Liver (tissue), 9 donors: ENCODE results near the gene CELF1. TPM values are rescaled to one million over a fixed set of nuclear protein-coding genes. Genes with fewer than 3 reads are reported as not detected.
A peak's percentile ranks its signal among the peaks of the same experiment; 100 is the strongest.

Source experiments
- DNase-seq: peaks from one replicate; pipeline ENCODE4 v3.0.0-alpha.2; 2017; ENCODE audit warnings: low spot score
- H3K27ac ChIP-seq, 2 donors: one replicate each; pipeline ENCODE4 v1.7.0; 2013; ENCODE audit warnings: inconsistent platforms in 2 of 2, low read length in 2 of 2, control low read depth in 1 of 2, low read depth in 1 of 2, mild to moderate bottlenecking in 1 of 2
- H3K27me3 ChIP-seq, 4 donors: one replicate each; pipeline versions ENCODE4 v1.6.1 to v1.7.0; 2013; ENCODE audit warnings: low read length in 3 of 4, inconsistent platforms in 1 of 4, mild to moderate bottlenecking in 1 of 4, moderate library complexity in 1 of 4; ENCODE audit not compliant: control insufficient read depth in 4 of 4, insufficient read depth in 4 of 4
- H3K36me3 ChIP-seq, 4 donors: one replicate each; pipeline versions ENCODE4 v1.6.1 to v1.7.0; 2013; ENCODE audit warnings: low read length in 3 of 4, mild to moderate bottlenecking in 3 of 4, low read depth in 1 of 4, moderate library complexity in 1 of 4; ENCODE audit not compliant: control insufficient read depth in 4 of 4, insufficient read depth in 3 of 4
- H3K4me1 ChIP-seq, 4 donors: one replicate each; pipeline versions ENCODE4 v1.6.1 to v1.7.0; 2013; ENCODE audit warnings: low read length in 3 of 4, mild to moderate bottlenecking in 3 of 4, moderate library complexity in 1 of 4; ENCODE audit not compliant: control insufficient read depth in 4 of 4, insufficient read depth in 4 of 4
- H3K4me3 ChIP-seq, 3 donors: one replicate each; pipeline versions ENCODE4 v1.6.1 to v1.7.0; 2013; ENCODE audit warnings: low read length in 3 of 3, control low read depth in 1 of 3, low read depth in 1 of 3, mild to moderate bottlenecking in 1 of 3
- H3K9ac ChIP-seq, 2 donors: one replicate each; pipeline ENCODE4 v1.7.0; 2013; ENCODE audit warnings: low read length in 2 of 2, mild to moderate bottlenecking in 2 of 2, moderate library complexity in 2 of 2, control low read depth in 1 of 2, low read depth in 1 of 2
- H3K9me3 ChIP-seq, 4 donors: one replicate each; pipeline versions ENCODE4 v1.6.1 to v1.7.0; 2013; ENCODE audit warnings: low read length in 3 of 4; ENCODE audit not compliant: control insufficient read depth in 4 of 4
- ATF3 ChIP-seq: IDR thresholded peaks from 2 replicates; pipeline ENCODE4 v1.6.1; 2016; ENCODE audit warnings: antibody characterized with exemption
- CTCF ChIP-seq: fragments of 150-350 bp; IDR thresholded peaks from 2 replicates; pipeline ENCODE4 v1.5.1; 2017; ENCODE audit warnings: improper control_type of control experiment, low read depth, low read length; ENCODE audit not compliant: missing input control
- EGR1 ChIP-seq, 2 donors: IDR thresholded peaks; 2 replicates each; pipeline ENCODE4 v1.6.1; 2016 to 2018; ENCODE audit warnings: antibody characterized with exemption in 2 of 2, low read depth in 2 of 2
- FOXA1 ChIP-seq: IDR thresholded peaks from 2 replicates; pipeline ENCODE4 v1.6.1; 2016; ENCODE audit warnings: antibody characterized with exemption
- FOXA2 ChIP-seq: IDR thresholded peaks from 2 replicates; pipeline ENCODE4 v1.6.1; 2016; ENCODE audit warnings: antibody characterized with exemption
- GABPA ChIP-seq, 2 donors: IDR thresholded peaks in 1 of 2; conservative IDR thresholded peaks in 1 of 2; 2 replicates each; pipeline ENCODE4 v1.6.1; 2016; ENCODE audit warnings: antibody characterized with exemption in 2 of 2, mild to moderate bottlenecking in 1 of 2, moderate library complexity in 1 of 2
- HNF4A ChIP-seq, 2 donors: conservative IDR thresholded peaks; 2 replicates each; pipeline ENCODE4 v1.6.1; 2016; ENCODE audit warnings: antibody characterized with exemption in 2 of 2, mild to moderate bottlenecking in 2 of 2
- HNF4G ChIP-seq: IDR thresholded peaks from 2 replicates; pipeline ENCODE4 v1.6.1; 2016; ENCODE audit warnings: antibody characterized with exemption
- JUND ChIP-seq, 2 donors: IDR thresholded peaks; 2 replicates each; pipeline ENCODE4 v1.6.1; 2016; ENCODE audit warnings: antibody characterized with exemption in 2 of 2
- NR2F2 ChIP-seq: IDR thresholded peaks from 2 replicates; pipeline ENCODE4 v1.6.1; 2016; ENCODE audit warnings: antibody characterized with exemption
- RAD21 ChIP-seq, 2 donors: IDR thresholded peaks; 2 replicates each; pipeline ENCODE4 v1.6.1; 2016; ENCODE audit warnings: antibody characterized with exemption in 2 of 2, mild to moderate bottlenecking in 2 of 2
- REST ChIP-seq: IDR thresholded peaks from 2 replicates; pipeline ENCODE4 v1.6.1; 2016; ENCODE audit warnings: antibody characterized with exemption, mild to moderate bottlenecking
- RXRA ChIP-seq, 2 donors: IDR thresholded peaks; 2 replicates each; pipeline ENCODE4 v1.6.1; 2017 to 2018; ENCODE audit warnings: antibody characterized with exemption in 2 of 2, mild to moderate bottlenecking in 1 of 2
- SP1 ChIP-seq: IDR thresholded peaks from 2 replicates; pipeline ENCODE4 v1.6.1; 2018; ENCODE audit warnings: antibody characterized with exemption, mild to moderate bottlenecking
- TAF1 ChIP-seq: conservative IDR thresholded peaks from 2 replicates; pipeline ENCODE4 v1.6.1; 2016; ENCODE audit warnings: antibody characterized with exemption, mild to moderate bottlenecking
- YY1 ChIP-seq: IDR thresholded peaks from 2 replicates; pipeline ENCODE4 v1.6.1; 2016; ENCODE audit warnings: antibody characterized with exemption, mild to moderate bottlenecking
- WGBS: extraction: QIAGEN DNeasy Blood & Tissue Kit; methylation state at CpG from one replicate; pipeline ENCODE4 v1.1.7; 2013; 5-methylcytosine and 5-hydroxymethylcytosine counted together
- polyA plus RNA-seq, 2 donors: library from polyadenylated mRNA; stranded (reverse) in 1 of 2; unstranded in 1 of 2; fragments of 200-250 nt in 1 of 2; fragments of >200 nt in 1 of 2; fragmentation: Nextera tagmentation in 1 of 2; extraction: Ambion mirVana in 1 of 2; gene quantifications; one replicate each; pipeline versions ENCODE4 v1.2.1 to v1.2.3, GENCODE V29; 2013 to 2015
- total RNA-seq, 2 donors: library from RNA; depleted of rRNA; stranded (reverse); fragments of >200 nt; gene quantifications; one replicate each; pipeline ENCODE4 v1.2.3, GENCODE V29; 2014
- TF ChIP-seq, protein P1 (sequence below): IDR thresholded peaks from 2 replicates; pipeline ENCODE4 v1.6.1; 2016; ENCODE audit warnings: antibody characterized with exemption
- TF ChIP-seq, protein P2 (sequence below): IDR thresholded peaks from 2 replicates; pipeline ENCODE4 v1.6.1; 2016; ENCODE audit warnings: antibody characterized with exemption
- donor health status: healthy.
- donor health status: healthy.
- donor health status: healthy.
- donor health status: healthy.
- donor health status: healthy.

The CELF1 gene
- total and polyA plus RNA-seq, 4 donors, result 23.5 to 139 (median 60.3) TPM

DNA sequence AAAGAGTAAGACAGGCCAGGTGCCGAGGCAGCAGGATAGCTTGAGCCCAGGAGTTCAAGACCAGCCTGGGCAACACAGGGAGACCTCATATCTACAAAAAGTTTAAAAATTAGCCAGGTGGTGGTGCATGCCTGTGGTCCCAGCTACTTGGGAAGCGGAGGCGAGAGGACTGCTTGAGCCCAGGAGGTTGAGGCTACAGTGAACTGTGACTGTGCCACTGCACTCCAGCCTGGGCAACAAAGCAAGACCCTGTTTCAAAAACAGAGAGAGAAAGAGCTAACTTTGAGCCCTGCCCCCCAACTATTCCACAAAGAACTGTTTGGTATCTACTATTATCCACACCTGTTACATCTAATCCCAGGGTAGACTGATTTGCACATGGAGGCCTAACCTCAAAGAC is 54.8 kb downstream of the CELF1 start:
- peak overlapping the region; percentile 69 to 77 for H3K27ac ChIP-seq
- no peaks in the 10 kb centered on the region for H3K9me3 ChIP-seq
- TF ChIP-seq REST (no peak), HNF4G (no peak), SP1 (no peak), FOXA2 (no peak), CTCF (no peak), NR2F2 (no peak), ATF3 (no peak), RAD21 (IDR thresholded peaks at IDR 0.05) (no peak), YY1 (no peak), GABPA (IDR thresholded peaks at IDR 0.05 in 1 of 2, conservative IDR thresholded peaks at IDR 0.05 in 1 of 2) (no peak), RXRA (IDR thresholded peaks at IDR 0.05) (no peak), TAF1 (no peak), HNF4A (conservative IDR thresholded peaks at IDR 0.05) (no peak), FOXA1 (no peak), JUND (IDR thresholded peaks at IDR 0.05) (no peak), EGR1 (IDR thresholded peaks at IDR 0.05; ENCODE audit: low read depth in 2 of 2) (no peak)
- TF ChIP-seq, protein P1, sequence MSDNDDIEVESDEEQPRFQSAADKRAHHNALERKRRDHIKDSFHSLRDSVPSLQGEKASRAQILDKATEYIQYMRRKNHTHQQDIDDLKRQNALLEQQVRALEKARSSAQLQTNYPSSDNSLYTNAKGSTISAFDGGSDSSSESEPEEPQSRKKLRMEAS, result no peak
- TF ChIP-seq, protein P2, sequence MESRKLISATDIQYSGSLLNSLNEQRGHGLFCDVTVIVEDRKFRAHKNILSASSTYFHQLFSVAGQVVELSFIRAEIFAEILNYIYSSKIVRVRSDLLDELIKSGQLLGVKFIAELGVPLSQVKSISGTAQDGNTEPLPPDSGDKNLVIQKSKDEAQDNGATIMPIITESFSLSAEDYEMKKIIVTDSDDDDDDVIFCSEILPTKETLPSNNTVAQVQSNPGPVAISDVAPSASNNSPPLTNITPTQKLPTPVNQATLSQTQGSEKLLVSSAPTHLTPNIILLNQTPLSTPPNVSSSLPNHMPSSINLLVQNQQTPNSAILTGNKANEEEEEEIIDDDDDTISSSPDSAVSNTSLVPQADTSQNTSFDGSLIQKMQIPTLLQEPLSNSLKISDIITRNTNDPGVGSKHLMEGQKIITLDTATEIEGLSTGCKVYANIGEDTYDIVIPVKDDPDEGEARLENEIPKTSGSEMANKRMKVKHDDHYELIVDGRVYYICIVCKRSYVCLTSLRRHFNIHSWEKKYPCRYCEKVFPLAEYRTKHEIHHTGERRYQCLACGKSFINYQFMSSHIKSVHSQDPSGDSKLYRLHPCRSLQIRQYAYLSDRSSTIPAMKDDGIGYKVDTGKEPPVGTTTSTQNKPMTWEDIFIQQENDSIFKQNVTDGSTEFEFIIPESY, result no peak
- H3K4me1 ChIP-seq, result peaks cover 11 to 68% (median 64%) of the 10 kb centered on the region in 4 donors
- peaks cover 0 to 6% (median 3%) of the 10 kb centered on the region in 4 donors for H3K36me3 ChIP-seq
- no peaks in the 10 kb centered on the region for H3K27me3 ChIP-seq
- peak overlapping the region in 2 of 3 donors; percentile 37 to 47 for H3K4me3 ChIP-seq
- H3K9ac ChIP-seq, result peak overlapping the region; percentile 7 to 75
- WGBS, result 40% methylated on average over 3 of the region's 3 CpGs
- no peak for DNase-seq
